ENCODE data around the gene COPZ2.

DNA sequence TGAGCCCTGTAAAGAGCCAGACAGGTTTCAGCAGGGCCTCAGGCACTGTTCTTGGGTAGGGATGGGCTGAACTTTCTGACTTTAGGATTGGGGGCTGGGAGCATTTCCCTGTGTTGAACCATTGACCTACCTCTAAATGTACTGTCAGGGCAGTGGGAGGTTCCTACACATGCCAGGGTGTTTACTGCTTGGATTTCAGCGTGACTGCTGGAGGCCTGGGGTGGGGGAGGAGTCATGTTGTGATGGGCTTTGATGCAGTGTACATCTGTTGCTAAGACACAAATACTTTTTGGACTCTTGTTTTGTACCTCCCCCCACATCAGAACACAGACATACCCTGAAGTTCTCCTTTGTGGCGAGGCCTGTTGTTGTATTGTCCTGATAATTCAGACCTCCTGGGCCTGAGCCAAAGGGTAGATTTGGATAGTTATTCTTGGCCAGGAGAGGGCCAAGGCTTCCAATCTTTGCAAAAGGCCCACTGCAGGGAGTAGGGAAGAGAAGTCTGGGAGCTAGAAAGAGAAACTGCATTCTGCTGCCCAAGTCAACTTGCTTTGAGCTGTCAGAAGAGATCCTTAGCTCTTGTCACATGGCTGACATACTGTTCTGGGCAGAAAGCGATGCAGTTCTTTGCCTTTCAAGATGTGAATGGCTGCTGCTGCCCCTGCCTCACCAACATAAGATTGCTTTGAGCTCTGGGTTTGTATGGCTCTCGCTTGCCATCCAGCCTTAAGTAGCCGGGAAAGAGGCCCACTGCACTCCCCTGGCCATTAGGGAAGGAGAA, 14.3 kb upstream of the COPZ2 start:
- TF ChIP-seq POLR2AphosphoS5 (IDR thresholded peaks at IDR 0.05; ENCODE audit: control insufficient read depth, insufficient read depth, low read depth, low read length) (0 out of 2 replicates have a peak, but pooled peaks have one; percentile 26), BHLHE40 (IDR thresholded peaks at IDR 0.05; ENCODE audit: low read length) (0 out of 2 replicates have a peak, but pooled peaks have one; percentile 38), YY1 (IDR thresholded peaks at IDR 0.05; ENCODE audit: borderline replicate concordance in 1 of 3, control insufficient read depth in 1 of 3, extremely low read depth in 1 of 3, insufficient read depth in 3 of 3, insufficient read length in 1 of 3, insufficient replicate concordance in 2 of 3, low read depth in 1 of 3, low read length in 2 of 3) (no peak), TCF7 (IDR thresholded peaks at IDR 0.05; ENCODE audit: borderline replicate concordance) (no peak), NRF1 (conservative IDR thresholded peaks at IDR 0.05 in 1 of 2, IDR thresholded peaks at IDR 0.05 in 1 of 2) (no peak), ATF1 (CRISPR knock-in tag; IDR thresholded peaks at IDR 0.05) (no peak), ATF1 (tag; IDR thresholded peaks at IDR 0.05) (0 out of 2 replicates have a peak, but pooled peaks have one; percentile 30), ZNF324 (CRISPR knock-in tag; IDR thresholded peaks at IDR 0.05) (no peak), POU5F1 (IDR thresholded peaks at IDR 0.05; ENCODE audit: borderline replicate concordance, low read depth, low read length, partially characterized antibody) (no peak), SMARCC2 (IDR thresholded peaks at IDR 0.05; ENCODE audit: low read depth) (no peak)
- TF ChIP-seq, protein P1, sequence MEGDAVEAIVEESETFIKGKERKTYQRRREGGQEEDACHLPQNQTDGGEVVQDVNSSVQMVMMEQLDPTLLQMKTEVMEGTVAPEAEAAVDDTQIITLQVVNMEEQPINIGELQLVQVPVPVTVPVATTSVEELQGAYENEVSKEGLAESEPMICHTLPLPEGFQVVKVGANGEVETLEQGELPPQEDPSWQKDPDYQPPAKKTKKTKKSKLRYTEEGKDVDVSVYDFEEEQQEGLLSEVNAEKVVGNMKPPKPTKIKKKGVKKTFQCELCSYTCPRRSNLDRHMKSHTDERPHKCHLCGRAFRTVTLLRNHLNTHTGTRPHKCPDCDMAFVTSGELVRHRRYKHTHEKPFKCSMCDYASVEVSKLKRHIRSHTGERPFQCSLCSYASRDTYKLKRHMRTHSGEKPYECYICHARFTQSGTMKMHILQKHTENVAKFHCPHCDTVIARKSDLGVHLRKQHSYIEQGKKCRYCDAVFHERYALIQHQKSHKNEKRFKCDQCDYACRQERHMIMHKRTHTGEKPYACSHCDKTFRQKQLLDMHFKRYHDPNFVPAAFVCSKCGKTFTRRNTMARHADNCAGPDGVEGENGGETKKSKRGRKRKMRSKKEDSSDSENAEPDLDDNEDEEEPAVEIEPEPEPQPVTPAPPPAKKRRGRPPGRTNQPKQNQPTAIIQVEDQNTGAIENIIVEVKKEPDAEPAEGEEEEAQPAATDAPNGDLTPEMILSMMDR (IDR thresholded peaks at IDR 0.05 in 2 of 3, conservative IDR thresholded peaks at IDR 0.05 in 1 of 3; ENCODE audit: insufficient read depth in 2 of 3, low read depth in 1 of 3, low read length in 3 of 3), result peak in 1 of 3 experiments; percentile 22; a peak in 2 of 6 replicates
- TF ChIP-seq, protein P2, sequence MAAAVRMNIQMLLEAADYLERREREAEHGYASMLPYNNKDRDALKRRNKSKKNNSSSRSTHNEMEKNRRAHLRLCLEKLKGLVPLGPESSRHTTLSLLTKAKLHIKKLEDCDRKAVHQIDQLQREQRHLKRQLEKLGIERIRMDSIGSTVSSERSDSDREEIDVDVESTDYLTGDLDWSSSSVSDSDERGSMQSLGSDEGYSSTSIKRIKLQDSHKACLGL (CRISPR knock-in tag; IDR thresholded peaks at IDR 0.05; ENCODE audit: borderline replicate concordance, poor library complexity, severe bottlenecking), result no peak

All from K562 (cell line).